NAMALWA (cell line): Measurements from ENCODE around the gene JAZF1.
"Not testable (repeated sequence)": the region's sequence is repeated elsewhere in the genome, so short reads cannot be mapped to it uniquely, and the experiment has no call there.

Experiments used
- DNase-seq: peaks from one replicate; pipeline ENCODE4 v3.0.0-alpha.2; 2015; ENCODE audit warnings: low spot score

Gene JAZF1

DNA sequence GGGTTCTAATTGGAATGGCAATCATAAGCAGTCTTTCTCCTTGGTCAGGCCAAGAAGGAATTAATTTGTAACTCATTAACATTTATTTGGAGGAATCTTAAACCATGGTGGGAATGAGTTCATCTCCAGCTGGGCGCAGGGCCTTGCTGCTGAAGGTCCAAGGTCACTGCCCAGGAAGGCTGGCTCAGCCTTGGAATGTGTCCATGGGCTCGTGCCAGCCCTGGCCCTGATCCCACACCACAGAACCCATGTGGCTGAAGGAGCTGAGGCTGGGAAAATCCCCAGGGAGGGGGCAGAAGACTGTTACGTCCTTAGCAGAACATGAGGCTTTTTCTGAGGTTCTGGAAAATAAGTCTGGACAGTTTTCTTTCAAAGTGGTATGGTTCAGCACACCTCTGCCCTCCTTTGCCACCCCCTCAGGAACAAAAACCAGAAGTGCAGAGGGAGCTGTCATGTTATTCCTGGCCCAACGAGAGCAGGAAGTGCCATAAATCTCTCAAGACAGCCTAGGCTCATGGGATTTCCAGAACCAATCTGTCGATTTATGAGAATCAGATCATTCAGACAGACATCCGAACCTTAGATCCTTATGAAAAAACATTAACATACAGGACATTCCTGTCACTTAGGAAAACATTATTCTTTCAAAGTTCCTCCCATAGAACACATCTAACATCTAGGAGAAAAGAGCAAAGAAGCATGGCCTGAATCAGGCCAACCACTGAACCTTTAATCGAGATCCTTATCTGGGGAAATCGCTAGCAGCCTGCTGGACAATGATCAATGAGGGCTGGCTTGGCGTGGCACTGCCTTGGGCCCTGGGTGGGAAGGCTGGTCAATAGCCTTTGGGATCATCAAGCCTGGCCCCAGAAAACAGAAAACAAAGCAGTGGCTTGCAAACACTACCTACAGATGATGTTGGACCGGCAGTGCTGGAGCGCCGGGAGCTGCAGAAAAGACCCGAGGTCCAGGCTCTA lies 306.3 kb downstream of the JAZF1 start:
- no peak for DNase-seq

GRCh38 chr7:27872356-27873275 lies 308.0 kb downstream of the JAZF1 start:
- no peak for DNase-seq

- no peak for DNase-seq
These were observed 308.7 kb downstream of the JAZF1 start for GRCh38 chr7:27871866-27872265.

DNA sequence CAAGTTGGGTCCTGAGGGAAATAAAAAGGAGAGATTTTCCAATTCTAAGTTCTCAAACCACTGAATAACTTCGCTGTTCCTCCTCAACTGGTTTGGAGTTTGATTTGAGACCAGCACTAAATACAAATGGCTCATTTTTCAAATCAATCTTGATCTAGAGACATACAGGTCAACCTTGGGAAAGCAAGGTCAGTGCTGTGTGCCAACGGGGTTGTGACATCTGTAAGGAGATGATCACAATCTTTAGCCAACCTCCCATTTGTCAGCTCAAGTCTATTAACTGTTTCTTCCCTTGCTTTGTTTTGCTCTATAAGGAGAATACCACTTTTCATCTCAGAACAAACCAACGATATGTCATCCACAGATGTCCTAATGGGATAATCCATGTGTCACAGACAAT lies 309.5 kb downstream of the JAZF1 start:
- no peak for DNase-seq

DNA sequence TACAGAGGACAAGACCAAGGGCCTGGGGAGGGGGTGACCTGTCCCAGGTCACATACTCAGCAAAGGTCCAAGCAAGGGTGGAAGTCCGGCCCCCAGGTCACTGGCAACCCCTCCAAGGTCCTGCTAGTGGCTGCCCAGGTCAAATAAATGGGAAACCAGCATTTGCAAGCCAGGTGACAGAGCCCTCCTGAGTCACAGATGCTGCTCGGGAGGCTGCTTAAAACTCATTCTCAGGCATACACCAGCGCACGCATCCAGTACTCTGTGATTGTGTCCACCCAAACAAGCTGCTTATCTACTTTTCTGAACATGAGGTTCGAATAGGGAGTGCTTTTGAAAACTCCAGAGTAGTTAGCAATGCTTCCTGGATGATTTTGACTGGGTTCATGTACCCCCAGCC lies 310.0 kb downstream of the JAZF1 start:
- no peak for DNase-seq

DNA sequence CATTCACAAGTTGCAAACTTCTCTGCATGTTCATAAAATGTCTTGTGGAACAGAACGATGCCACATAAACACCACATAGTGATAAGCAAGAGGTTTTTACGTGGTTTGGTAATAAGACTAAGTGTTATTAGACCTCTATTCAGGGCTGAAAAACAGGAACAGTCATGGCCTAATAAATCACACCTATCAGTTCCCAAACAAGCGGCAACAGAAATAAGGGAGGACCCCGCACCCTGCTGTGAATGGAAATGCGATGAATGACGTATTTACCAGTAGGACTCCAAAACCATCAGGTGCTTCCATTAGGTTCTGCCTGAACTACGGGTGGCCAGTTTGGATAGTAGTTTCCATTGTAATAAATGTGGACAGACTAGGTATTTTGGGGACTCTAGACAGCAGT lies 311.5 kb downstream of the JAZF1 start:
- DNase-seq: no peak

DNA sequence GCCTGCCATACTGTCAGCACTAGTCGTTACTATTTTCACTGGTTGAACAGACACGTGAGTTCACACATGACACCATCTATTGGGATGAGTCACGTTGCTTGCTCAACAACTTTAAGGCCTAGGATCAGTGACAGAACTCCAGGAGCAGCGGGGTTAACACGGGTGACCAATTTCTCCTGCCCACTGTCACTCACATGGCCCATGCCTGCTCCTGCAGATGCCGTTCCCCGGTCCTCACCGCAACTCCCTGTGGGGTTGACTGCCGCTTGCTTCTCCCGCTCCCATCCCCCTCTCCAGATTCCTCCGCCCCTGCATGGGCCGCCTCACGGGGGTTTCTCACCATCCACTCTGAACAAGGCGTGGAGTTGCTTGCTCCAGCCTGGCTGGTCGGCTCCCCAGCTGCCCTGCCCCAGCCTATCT lies 312.5 kb downstream of the JAZF1 start:
- no peak for DNase-seq

DNA sequence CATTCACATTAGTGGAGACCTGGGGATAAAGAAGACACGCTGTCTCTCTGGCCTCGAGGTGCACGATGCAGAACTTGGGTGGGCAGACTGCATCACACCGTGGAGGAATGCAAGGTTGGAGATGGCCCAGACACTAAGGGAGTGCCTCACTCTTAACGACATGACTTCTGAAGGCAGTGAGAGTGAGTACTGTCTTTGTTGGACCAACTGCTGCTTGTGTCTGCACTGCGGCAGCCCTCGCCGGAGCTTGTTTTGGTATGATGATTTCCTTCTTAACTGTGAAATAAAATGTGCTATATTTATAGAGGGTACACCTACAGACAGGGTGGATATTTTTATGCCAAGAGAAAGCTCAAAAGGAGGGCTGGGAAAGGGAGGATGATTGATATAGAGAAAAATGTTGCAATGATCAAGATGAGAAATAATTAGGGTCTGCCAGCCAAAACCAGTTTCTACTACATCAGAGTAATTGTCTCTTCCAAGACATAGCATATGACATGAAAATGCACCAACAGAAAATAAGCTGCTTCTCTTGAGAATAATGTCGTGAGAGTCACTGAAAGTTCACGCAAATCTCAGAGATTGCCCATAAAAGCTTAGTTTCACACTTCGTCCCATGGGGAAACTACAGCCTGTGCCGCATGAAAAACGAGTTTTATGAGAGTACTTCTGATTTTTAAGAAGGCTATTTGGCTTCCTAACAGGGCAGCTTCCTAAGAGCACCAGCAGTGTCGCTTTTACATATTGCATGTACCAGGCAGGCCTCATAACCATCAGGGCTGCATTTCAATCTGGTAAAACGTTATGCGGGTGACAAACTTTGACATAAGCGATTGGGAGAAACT lies 313.5 kb downstream of the JAZF1 start:
- no peak for DNase-seq

- no peak for DNase-seq
These were observed 314.3 kb downstream of the JAZF1 start for GRCh38 chr7:27866256-27866655.

GRCh38 chr7:27863880-27864279 lies 316.7 kb downstream of the JAZF1 start:
- DNase-seq: no peak

GRCh38 chr7:27861747-27862146 lies 318.8 kb downstream of the JAZF1 start:
- DNase-seq: no peak

GRCh38 chr7:27860800-27861199 lies 319.8 kb downstream of the JAZF1 start:
- DNase-seq: no peak

DNA sequence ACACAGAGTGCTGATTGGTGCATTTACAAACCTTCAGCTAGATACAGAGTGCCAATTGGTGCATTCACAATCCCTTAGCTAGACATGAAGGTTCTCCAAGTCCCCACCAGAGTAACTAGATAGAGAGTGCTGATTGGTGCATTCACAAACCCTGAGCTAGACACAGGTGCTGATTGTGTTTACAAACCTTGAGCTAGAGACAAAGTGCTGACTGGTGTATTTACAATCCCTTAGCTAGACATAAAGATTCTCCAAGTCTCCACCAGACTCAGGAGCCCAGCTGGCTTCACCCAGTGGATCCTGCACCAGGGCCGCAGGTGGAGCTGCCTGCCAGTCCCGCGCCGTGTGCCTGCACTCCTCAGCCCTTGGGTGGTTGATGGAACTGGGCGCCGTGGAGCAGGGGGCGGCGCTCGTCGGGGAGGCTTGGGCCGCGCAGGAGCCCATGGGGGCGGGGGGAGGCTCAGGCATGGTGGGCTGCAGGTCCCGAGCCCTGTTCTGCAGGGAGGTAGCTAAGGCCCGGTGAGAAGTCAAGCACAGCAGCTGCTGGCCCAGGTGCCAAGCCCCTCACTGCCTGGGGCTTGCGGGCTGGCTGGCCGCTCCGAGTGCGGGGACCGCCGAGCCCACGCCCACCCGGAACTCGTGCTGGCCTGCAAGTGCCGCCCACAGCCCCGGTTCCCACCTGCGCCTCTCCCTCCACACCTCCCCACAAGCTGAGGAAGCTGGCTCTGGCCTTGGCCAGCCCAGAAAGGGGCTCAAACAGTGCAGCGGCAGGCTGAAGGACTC lies 323.7 kb downstream of the JAZF1 start:
- DNase-seq: not testable (repeated sequence)

DNA sequence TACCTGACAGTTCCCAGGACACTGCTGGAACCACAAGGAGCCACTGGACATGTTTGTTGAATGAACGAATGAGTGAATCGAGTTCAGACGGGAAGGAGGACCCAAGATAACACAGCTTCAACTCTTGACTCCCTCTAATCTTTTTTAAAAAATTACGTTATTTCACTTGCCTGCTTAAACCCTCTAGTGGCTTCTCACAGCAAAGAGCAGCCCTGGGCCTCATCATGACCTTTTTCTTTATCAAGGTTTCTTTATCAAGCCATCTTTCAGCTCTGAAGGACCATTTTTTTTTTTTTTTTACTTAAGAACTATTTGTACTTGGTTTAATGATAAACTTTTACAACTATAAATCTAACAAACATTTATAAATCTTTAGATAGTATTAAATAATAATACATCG lies 330.1 kb downstream of the JAZF1 start:
- DNase-seq: no peak

- DNase-seq: no peak
These were observed 334.2 kb downstream of the JAZF1 start for GRCh38 chr7:27846388-27846787.

- no peak for DNase-seq
These were observed 336.9 kb downstream of the JAZF1 start for GRCh38 chr7:27843584-27844305.

DNA sequence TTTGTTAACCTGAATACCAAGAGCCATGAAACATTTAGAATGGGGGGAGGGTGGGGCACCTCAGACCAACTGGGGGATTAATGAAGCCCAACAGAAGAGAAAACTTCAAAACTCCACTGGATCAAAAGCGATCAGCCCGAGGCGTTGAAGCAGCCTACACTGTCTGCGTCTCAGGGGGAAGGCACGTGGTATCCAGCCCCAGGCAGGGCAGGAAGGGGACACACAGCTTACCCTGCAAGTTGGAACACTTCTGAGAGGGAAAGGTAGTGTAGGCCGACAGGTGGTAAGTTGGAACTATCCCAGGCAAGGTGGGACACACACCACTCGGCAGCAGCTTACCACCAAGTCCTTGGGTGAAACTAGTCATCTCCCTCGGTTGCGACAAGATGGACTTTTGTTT lies 337.7 kb downstream of the JAZF1 start:
- no peak for DNase-seq

GRCh38 chr7:27842094-27842692 lies 338.4 kb downstream of the JAZF1 start:
- DNase-seq: no peak

- no peak for DNase-seq
These were observed 339.7 kb downstream of the JAZF1 start for GRCh38 chr7:27840760-27841364.

- no peak for DNase-seq
These were observed 340.3 kb downstream of the JAZF1 start for GRCh38 chr7:27840313-27840712.
